ENCODE data around the gene TPK1.
A peak's percentile ranks its signal among the peaks of the same experiment; 100 is the strongest.
"Not testable (repeated sequence)": the region's sequence is repeated elsewhere in the genome, so short reads cannot be mapped to it uniquely, and the experiment has no call there.

Gene TPK1

GRCh38 chr7:144777005-144777839 lies 58.6 kb downstream of the TPK1 start:
- no peak for DNase-seq (ENCODE audit: low spot score)

GRCh38 chr7:144776447-144776846 lies 59.4 kb downstream of the TPK1 start:
- no peak for DNase-seq (ENCODE audit: low spot score)

- no peak for DNase-seq (ENCODE audit: low spot score)
Measured at GRCh38 chr7:144775749-144776148, 60.1 kb downstream of the TPK1 start.

- DNase-seq (ENCODE audit: low spot score): no peak
Measured at GRCh38 chr7:144771927-144772326, 63.9 kb downstream of the TPK1 start.

GRCh38 chr7:144771174-144771573 lies 64.7 kb downstream of the TPK1 start:
- DNase-seq (ENCODE audit: low spot score): no peak

GRCh38 chr7:144769352-144769751 lies 66.5 kb downstream of the TPK1 start:
- no peak for DNase-seq (ENCODE audit: low spot score)

- no peak for DNase-seq (ENCODE audit: low spot score)
Measured at GRCh38 chr7:144768633-144769032, 67.2 kb downstream of the TPK1 start.

GRCh38 chr7:144763291-144763690 lies 72.6 kb downstream of the TPK1 start:
- no peak for DNase-seq (ENCODE audit: low spot score)

- no peak for DNase-seq (ENCODE audit: low spot score)
Measured at GRCh38 chr7:144762853-144763252, 73.0 kb downstream of the TPK1 start.

- DNase-seq (ENCODE audit: low spot score): no peak
Measured at GRCh38 chr7:144761493-144761892, 74.4 kb downstream of the TPK1 start.

GRCh38 chr7:144759653-144760052 lies 76.2 kb downstream of the TPK1 start:
- DNase-seq (ENCODE audit: low spot score): no peak

GRCh38 chr7:144747936-144748335 lies 87.9 kb downstream of the TPK1 start:
- no peak for DNase-seq (ENCODE audit: low spot score)

- DNase-seq (ENCODE audit: low spot score): peak; percentile 70
Measured at GRCh38 chr7:144738708-144739314, 97.0 kb downstream of the TPK1 start.

- no peak for DNase-seq (ENCODE audit: low spot score)
Measured at GRCh38 chr7:144738146-144738545, 97.7 kb downstream of the TPK1 start.

- DNase-seq (ENCODE audit: low spot score): no peak
Measured at GRCh38 chr7:144736880-144737493, 98.9 kb downstream of the TPK1 start.

- DNase-seq (ENCODE audit: low spot score): no peak
Measured at GRCh38 chr7:144735505-144736276, 100.2 kb downstream of the TPK1 start.

- DNase-seq (ENCODE audit: low spot score): no peak
Measured at GRCh38 chr7:144731661-144732351, 104.0 kb downstream of the TPK1 start.

GRCh38 chr7:144730224-144730623 lies 105.6 kb downstream of the TPK1 start:
- no peak for DNase-seq (ENCODE audit: low spot score)

GRCh38 chr7:144729226-144729625 lies 106.6 kb downstream of the TPK1 start:
- no peak for DNase-seq (ENCODE audit: low spot score)

- no peak for DNase-seq (ENCODE audit: low spot score)
Measured at GRCh38 chr7:144728551-144728950, 107.3 kb downstream of the TPK1 start.

- not testable (repeated sequence) for DNase-seq (ENCODE audit: low spot score)
Measured at GRCh38 chr7:144726840-144727239, 109.0 kb downstream of the TPK1 start.

GRCh38 chr7:144725070-144725469 lies 110.8 kb downstream of the TPK1 start:
- DNase-seq (ENCODE audit: low spot score): no peak
